ENCODE data around the gene DHX30.
"Not testable (repeated sequence)": the region's sequence is repeated elsewhere in the genome, so short reads cannot be mapped to it uniquely, and the experiment has no call there.

DHX30 gene

GRCh38 chr3:47854720-47855455 is 52.0 kb downstream of the DHX30 start:
- DNase-seq, result no peak

GRCh38 chr3:47855461-47856383 is 52.8 kb downstream of the DHX30 start:
- no peak for DNase-seq

- no peak for DNase-seq
Measured at GRCh38 chr3:47856669-47857068, 53.7 kb downstream of the DHX30 start.

GRCh38 chr3:47857151-47857550 is 54.2 kb downstream of the DHX30 start:
- no peak for DNase-seq

GRCh38 chr3:47859956-47860605 is 57.1 kb downstream of the DHX30 start:
- no peak for DNase-seq

- DNase-seq, result no peak
Measured at GRCh38 chr3:47863391-47864128, 60.6 kb downstream of the DHX30 start.

- no peak for DNase-seq
Measured at GRCh38 chr3:47865192-47865591, 62.3 kb downstream of the DHX30 start.

GRCh38 chr3:47867451-47868044 is 64.6 kb downstream of the DHX30 start:
- no peak for DNase-seq

GRCh38 chr3:47868306-47868705 is 65.4 kb downstream of the DHX30 start:
- DNase-seq, result no peak

GRCh38 chr3:47870156-47870555 is 67.2 kb downstream of the DHX30 start:
- no peak for DNase-seq

- DNase-seq, result no peak
Measured at GRCh38 chr3:47870702-47871260, 67.8 kb downstream of the DHX30 start.

- DNase-seq, result no peak
Measured at GRCh38 chr3:47871389-47871788, 68.5 kb downstream of the DHX30 start.

GRCh38 chr3:47872916-47873315 is 70.0 kb downstream of the DHX30 start:
- no peak for DNase-seq

GRCh38 chr3:47874438-47874837 is 71.5 kb downstream of the DHX30 start:
- DNase-seq, result no peak

- no peak for DNase-seq
Measured at GRCh38 chr3:47874913-47875312, 72.0 kb downstream of the DHX30 start.

- DNase-seq, result no peak
Measured at GRCh38 chr3:47877290-47877689, 74.4 kb downstream of the DHX30 start.

- DNase-seq, result no peak
Measured at GRCh38 chr3:47877719-47878118, 74.8 kb downstream of the DHX30 start.

GRCh38 chr3:47882338-47882737 is 79.4 kb downstream of the DHX30 start:
- DNase-seq, result no peak

- DNase-seq, result no peak
Measured at GRCh38 chr3:47884603-47885002, 81.7 kb downstream of the DHX30 start.

- DNase-seq, result no peak
Measured at GRCh38 chr3:47885168-47885567, 82.2 kb downstream of the DHX30 start.

- not testable (repeated sequence) for DNase-seq
Measured at GRCh38 chr3:47887991-47888390, 85.1 kb downstream of the DHX30 start.

Measured in activated CD4-positive, alpha-beta T cell treated with anti-CD3 and anti-CD28 coated beads for 1 hour (primary cell).